Naive thymus-derived CD4-positive, alpha-beta T cell (primary cell): ENCODE measurements around the gene KRTAP5-6. TPM values are rescaled to one million over a fixed set of nuclear protein-coding genes. Genes with fewer than 3 reads are reported as not detected.

ENCODE experiments used
- ATAC-seq: fragments of 150-1000 bp; cut with Tn5 transposase; 2 replicates; pipeline ENCODE4 v1.10.0; 2021; ENCODE audit warnings: mild to moderate bottlenecking, moderate library complexity
- CTCF ChIA-PET: fragments of 350-600 bp; sonication (Branson Sonifier 250); formaldehyde crosslinking; loops from one replicate; lab custom pipeline; 2021; ENCODE audit warnings: antibody characterized with exemption; lab: Charles Lee
- POLR2A ChIA-PET: fragments of 350-600 bp; sonication (Branson Sonifier 250); formaldehyde crosslinking; loops from one replicate; lab custom pipeline; 2021; ENCODE audit warnings: antibody characterized with exemption, inconsistent platforms; lab: Charles Lee
- DNase-seq, 9 donors: peaks; one replicate each; pipeline versions ENCODE4 v3.0.0 to v3.0.0-alpha.2; 2020 to 2022; ENCODE audit warnings: mixed read lengths in 1 of 9
- H3K27ac ChIP-seq: one replicate; pipeline ENCODE4 v1.7.0; 2013; ENCODE audit warnings: mild to moderate bottlenecking, low read depth, low read length, moderate library complexity
- H3K27me3 ChIP-seq, 2 donors: one replicate each; pipeline ENCODE4 v1.7.0; 2013; ENCODE audit warnings: low read length in 2 of 2, mild to moderate bottlenecking in 2 of 2, moderate library complexity in 2 of 2; ENCODE audit not compliant: control insufficient read depth in 2 of 2, insufficient read depth in 2 of 2
- H3K36me3 ChIP-seq, 3 experiments: 1 replicate in 2 of 3; 2 replicates in 1 of 3; pipeline ENCODE4 v1.7.0; 2013; ENCODE audit warnings: low read length in 3 of 3, mild to moderate bottlenecking in 3 of 3, moderate library complexity in 1 of 3; ENCODE audit not compliant: insufficient read depth in 3 of 3, control insufficient read depth in 2 of 3
- H3K4me1 ChIP-seq, 2 donors: one replicate each; pipeline ENCODE4 v1.7.0; 2013; ENCODE audit warnings: low read length in 2 of 2, mild to moderate bottlenecking in 2 of 2, moderate library complexity in 1 of 2; ENCODE audit not compliant: control insufficient read depth in 2 of 2, insufficient read depth in 2 of 2
- H3K4me3 ChIP-seq: 2 replicates; pipeline ENCODE4 v1.7.0; 2013; ENCODE audit warnings: mild to moderate bottlenecking, low read length
- H3K9me3 ChIP-seq, 3 experiments: 1 replicate in 2 of 3; 2 replicates in 1 of 3; pipeline ENCODE4 v1.7.0; 2013; ENCODE audit warnings: low read length in 3 of 3; ENCODE audit not compliant: control insufficient read depth in 2 of 3
- H3K27ac Mint-ChIP-seq, 9 donors: one replicate each; pipeline ENCODE4 v1.8.0; 2020 to 2022; ENCODE audit warnings: mixed read lengths in 9 of 9, mild to moderate bottlenecking in 8 of 9, moderate library complexity in 5 of 9, inconsistent platforms in 2 of 9
- H3K27me3 Mint-ChIP-seq, 5 donors: one replicate each; pipeline ENCODE4 v1.8.0; 2021 to 2022; ENCODE audit warnings: mixed read lengths in 5 of 5, mild to moderate bottlenecking in 1 of 5
- H3K36me3 Mint-ChIP-seq, 5 donors: one replicate each; pipeline ENCODE4 v1.8.0; 2020 to 2022; ENCODE audit warnings: mixed read lengths in 5 of 5, mild to moderate bottlenecking in 3 of 5, inconsistent platforms in 1 of 5
- H3K4me1 Mint-ChIP-seq, 7 donors: one replicate each; pipeline ENCODE4 v1.8.0; 2020 to 2022; ENCODE audit warnings: mixed read lengths in 7 of 7, mild to moderate bottlenecking in 3 of 7, inconsistent platforms in 1 of 7
- H3K4me3 Mint-ChIP-seq, 10 donors: one replicate each; pipeline ENCODE4 v1.8.0; 2020 to 2022; ENCODE audit warnings: mild to moderate bottlenecking in 10 of 10, mixed read lengths in 10 of 10, moderate library complexity in 6 of 10, inconsistent platforms in 2 of 10
- H3K9me3 Mint-ChIP-seq, 11 donors: one replicate each; pipeline ENCODE4 v1.8.0; 2020 to 2022; ENCODE audit warnings: mixed read lengths in 11 of 11, mild to moderate bottlenecking in 4 of 11, inconsistent platforms in 1 of 11, moderate library complexity in 1 of 11
- intact Hi-C, 2 donors: fragments of 100-400 bp; cut with micrococcal nuclease; formaldehyde crosslinking; loops; one replicate each; pipeline ENCODE4 v1.15.1; 2023
- polyA plus RNA-seq, 2 donors: library from polyadenylated mRNA; unstranded; fragments of 300-500 nt; fragmentation: Illumina TruSeq; gene quantifications; one replicate each; pipeline ENCODE4 v1.2.3, GENCODE V29; 2021
- total RNA-seq, 6 experiments: library from RNA in 5 of 6; stranded (reverse) in 5 of 6; gene quantifications; 1 replicate in 5 of 6; 2 replicates in 1 of 6; pipeline ENCODE4 v1.2.3 and lab custom pipeline; 2021 to 2026

KRTAP5-6 gene
- total and polyA plus RNA-seq, 7 experiments from 2014 or later: not detected

GRCh38 chr11:1745701-1746320 lies 48.8 kb downstream of the KRTAP5-6 start:
- DNase-seq (no peak), ATAC-seq (no peak)

GRCh38 chr11:1746511-1746931 lies 49.5 kb downstream of the KRTAP5-6 start:
- peak overlapping the region in 3 of 9 donors; percentile 6 to 48 (median 15) for H3K27ac Mint-ChIP-seq
- peaks cover 11 to 20% (median 14%) of the 10 kb centered on the region in 7 donors for H3K4me1 Mint-ChIP-seq
- H3K27me3 Mint-ChIP-seq: peaks cover 13 to 19% (median 13%) of the 10 kb centered on the region in 5 donors
- intact Hi-C loops: no loop called here
- POLR2A ChIA-PET: no interaction called here
- DNase-seq: no peak
- Histone ChIP-seq H3K27me3 (no peaks in the 10 kb centered on the region), H3K4me3 (no peak overlapping the region), H3K9me3 (no peaks in the 10 kb centered on the region), H3K36me3 (no peaks in the 10 kb centered on the region), H3K4me1 (peaks cover 0 to 13% of the 10 kb centered on the region in 2 donors), H3K27ac (no peak overlapping the region)
- H3K4me3 Mint-ChIP-seq: peak overlapping the region in 3 of 10 donors; percentile 22 to 53 (median 27)
- CTCF ChIA-PET: no interaction called here
- H3K9me3 Mint-ChIP-seq: peaks cover 0 to 9% (median 0%) of the 10 kb centered on the region in 11 donors
- peak; percentile 25 for ATAC-seq
- peaks cover 0 to 3% (median 0%) of the 10 kb centered on the region in 5 donors for H3K36me3 Mint-ChIP-seq

More at GRCh38 chr11:1745701-1746320, 48.8 kb downstream of the KRTAP5-6 start:
- Histone ChIP-seq H3K36me3 (no peaks in the 10 kb centered on the region), H3K9me3 (no peaks in the 10 kb centered on the region), H3K27ac (no peak overlapping the region), H3K4me3 (no peak overlapping the region), H3K27me3 (no peaks in the 10 kb centered on the region), H3K4me1 (peaks cover 0 to 13% of the 10 kb centered on the region in 2 donors)
- Mint-ChIP-seq H3K9me3 (peaks cover 0 to 9% (median 0%) of the 10 kb centered on the region in 11 donors), H3K27me3 (peaks cover 13 to 19% (median 13%) of the 10 kb centered on the region in 5 donors), H3K4me1 (peaks cover 11 to 20% (median 14%) of the 10 kb centered on the region in 7 donors), H3K4me3 (peak overlapping the region in 1 of 10 donors; percentile 53), H3K36me3 (peaks cover 0 to 3% (median 0%) of the 10 kb centered on the region in 5 donors), H3K27ac (peak overlapping the region in 4 of 9 donors; percentile 6 to 48 (median 26))
- CTCF ChIA-PET: no interaction called here
- POLR2A ChIA-PET: no interaction called here
- intact Hi-C loops: no loop called here

GRCh38 chr11:1746956-1747752 lies 50.2 kb downstream of the KRTAP5-6 start:
- H3K4me3 ChIP-seq: no peak overlapping the region
- no peak overlapping the region for H3K27ac ChIP-seq
- no peak overlapping the region for H3K4me3 Mint-ChIP-seq
- H3K36me3 ChIP-seq: peaks cover 0 to under 1% (median 0%) of the 10 kb centered on the region in 3 experiments
- H3K36me3 Mint-ChIP-seq: peaks cover 0 to 3% (median 0%) of the 10 kb centered on the region in 5 donors
- intact Hi-C loops: no loop called here
- H3K27me3 ChIP-seq: no peaks in the 10 kb centered on the region
- peak; percentile 5 for ATAC-seq
- no peak for DNase-seq
- no peaks in the 10 kb centered on the region for H3K9me3 ChIP-seq
- POLR2A ChIA-PET: no interaction called here
- peaks cover 0 to 13% of the 10 kb centered on the region in 2 donors for H3K4me1 ChIP-seq
- peaks cover 11 to 24% (median 19%) of the 10 kb centered on the region in 7 donors for H3K4me1 Mint-ChIP-seq
- peaks cover 0 to 9% (median 0%) of the 10 kb centered on the region in 11 donors for H3K9me3 Mint-ChIP-seq
- CTCF ChIA-PET: no interaction called here
- peaks cover 13 to 19% (median 13%) of the 10 kb centered on the region in 5 donors for H3K27me3 Mint-ChIP-seq
- no peak overlapping the region for H3K27ac Mint-ChIP-seq

Other genes with a start within 250 kb of the KRTAP5-6 start
- 10 to 100 TPM; 38.4 to 59.8 (median 51.2) TPM for gene MOB2, start 210.4 kb upstream of the KRTAP5-6 start, total RNA-seq
- 10 to 100 TPM; 37.6 to 53.8 TPM for gene MOB2, start 210.4 kb upstream of the KRTAP5-6 start, polyA plus RNA-seq
- gene DUSP8, start 124.9 kb upstream of the KRTAP5-6 start, total RNA-seq: 10 to 100 TPM in 2 of 5 experiments, 1 to 10 TPM in 2, under 1 TPM in 1; 0.41 to 79.3 (median 4.4) TPM
- under 1 TPM; 0.22 to 0.35 TPM for gene DUSP8, start 124.9 kb upstream of the KRTAP5-6 start, polyA plus RNA-seq
- gene KRTAP5-1, start 111.9 kb upstream of the KRTAP5-6 start, total RNA-seq: not detected
- not detected for gene KRTAP5-1, start 111.9 kb upstream of the KRTAP5-6 start, polyA plus RNA-seq
- not detected for gene KRTAP5-2, start 98.9 kb upstream of the KRTAP5-6 start, total RNA-seq
- not detected for gene KRTAP5-2, start 98.9 kb upstream of the KRTAP5-6 start, polyA plus RNA-seq
- gene KRTAP5-3, start 88.7 kb upstream of the KRTAP5-6 start, total RNA-seq: not detected
- gene KRTAP5-3, start 88.7 kb upstream of the KRTAP5-6 start, polyA plus RNA-seq: not detected
- gene KRTAP5-4, start 75.1 kb upstream of the KRTAP5-6 start, total RNA-seq: not detected
- gene KRTAP5-4, start 75.1 kb upstream of the KRTAP5-6 start, polyA plus RNA-seq: not detected
- gene KRTAP5-5, start 67.4 kb upstream of the KRTAP5-6 start, total RNA-seq: not detected
- gene KRTAP5-5, start 67.4 kb upstream of the KRTAP5-6 start, polyA plus RNA-seq: not detected
- gene IFITM10, start 53.4 kb downstream of the KRTAP5-6 start, total RNA-seq: 10 to 100 TPM in 1 of 5 experiments, 1 to 10 TPM in 4; 1.4 to 16.0 (median 2.1) TPM
- gene IFITM10, start 53.4 kb downstream of the KRTAP5-6 start, polyA plus RNA-seq: not detected
- gene CTSD, start 66.7 kb downstream of the KRTAP5-6 start, total RNA-seq: 100 to 1,000 TPM; 103 to 378 (median 186) TPM
- gene CTSD, start 66.7 kb downstream of the KRTAP5-6 start, polyA plus RNA-seq: 100 to 1,000 TPM; 183 to 218 TPM
- gene SYT8, start 137.8 kb downstream of the KRTAP5-6 start, total RNA-seq: not detected
- not detected for gene SYT8, start 137.8 kb downstream of the KRTAP5-6 start, polyA plus RNA-seq
- 1 to 10 TPM in 1 of 5 experiments, under 1 TPM in 1, not detected in 3; 0.61 to 8.8 TPM for gene TNNI2, start 141.8 kb downstream of the KRTAP5-6 start, total RNA-seq
- under 1 TPM in 1 of 2 donors, not detected in 1; 0.46 TPM for gene TNNI2, start 141.8 kb downstream of the KRTAP5-6 start, polyA plus RNA-seq
- 100 to 1,000 TPM; 248 to 578 (median 289) TPM for gene LSP1, start 155.9 kb downstream of the KRTAP5-6 start, total RNA-seq
- gene LSP1, start 155.9 kb downstream of the KRTAP5-6 start, polyA plus RNA-seq: 100 to 1,000 TPM; 295 to 394 TPM
- gene PRR33, start 194.7 kb downstream of the KRTAP5-6 start, total RNA-seq: under 1 TPM in 2 of 5 experiments, not detected in 3; 0.07 to 0.10 TPM
- gene PRR33, start 194.7 kb downstream of the KRTAP5-6 start, polyA plus RNA-seq: under 1 TPM in 1 of 2 donors, not detected in 1; 0.17 TPM
- gene TNNT3, start 222.5 kb downstream of the KRTAP5-6 start, total RNA-seq: 10 to 100 TPM in 4 of 5 experiments, 1 to 10 TPM in 1; 9.8 to 37.1 (median 19.7) TPM
- gene TNNT3, start 222.5 kb downstream of the KRTAP5-6 start, polyA plus RNA-seq: under 1 TPM in 1 of 2 donors, not detected in 1; 0.31 TPM